GM21619 (cell line): ENCODE data around the gene ATP6V1C2.
"Not testable (repeated sequence)": the region's sequence is repeated elsewhere in the genome, so short reads cannot be mapped to it uniquely, and the experiment has no call there.

Experiments used
- ATAC-seq: cut with Tn5 transposase; IDR thresholded peaks from one replicate; pipeline ENCODE4 v1.9.1; 2021; ENCODE audit not compliant: unreplicated experiment

Gene ATP6V1C2

DNA sequence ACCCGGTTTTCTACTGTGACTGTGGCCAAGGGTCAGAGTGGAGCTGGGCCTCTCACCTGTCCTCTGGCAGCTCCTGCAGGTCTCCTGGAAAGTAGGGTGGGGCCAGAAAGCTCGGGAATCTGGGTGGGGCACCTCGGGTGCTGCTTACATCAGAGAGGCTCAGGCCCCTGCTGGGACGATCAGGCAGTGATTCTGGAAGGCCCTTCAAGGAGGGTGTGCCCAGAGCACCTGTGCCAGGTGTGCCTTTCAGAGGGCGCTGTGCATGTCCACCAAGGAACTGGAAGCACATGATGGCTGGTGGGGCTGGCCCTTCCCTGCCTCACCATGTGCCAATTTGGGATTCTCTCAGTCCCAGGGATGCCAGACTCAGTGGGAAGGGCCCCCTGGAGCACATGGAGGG is 44.0 kb downstream of the ATP6V1C2 start:
- ATAC-seq: no peak

- no peak for ATAC-seq
Measured at GRCh38 chr2:10765914-10766313, 44.5 kb downstream of the ATP6V1C2 start.

- ATAC-seq: no peak
Measured at GRCh38 chr2:10768063-10768507, 46.7 kb downstream of the ATP6V1C2 start.

DNA sequence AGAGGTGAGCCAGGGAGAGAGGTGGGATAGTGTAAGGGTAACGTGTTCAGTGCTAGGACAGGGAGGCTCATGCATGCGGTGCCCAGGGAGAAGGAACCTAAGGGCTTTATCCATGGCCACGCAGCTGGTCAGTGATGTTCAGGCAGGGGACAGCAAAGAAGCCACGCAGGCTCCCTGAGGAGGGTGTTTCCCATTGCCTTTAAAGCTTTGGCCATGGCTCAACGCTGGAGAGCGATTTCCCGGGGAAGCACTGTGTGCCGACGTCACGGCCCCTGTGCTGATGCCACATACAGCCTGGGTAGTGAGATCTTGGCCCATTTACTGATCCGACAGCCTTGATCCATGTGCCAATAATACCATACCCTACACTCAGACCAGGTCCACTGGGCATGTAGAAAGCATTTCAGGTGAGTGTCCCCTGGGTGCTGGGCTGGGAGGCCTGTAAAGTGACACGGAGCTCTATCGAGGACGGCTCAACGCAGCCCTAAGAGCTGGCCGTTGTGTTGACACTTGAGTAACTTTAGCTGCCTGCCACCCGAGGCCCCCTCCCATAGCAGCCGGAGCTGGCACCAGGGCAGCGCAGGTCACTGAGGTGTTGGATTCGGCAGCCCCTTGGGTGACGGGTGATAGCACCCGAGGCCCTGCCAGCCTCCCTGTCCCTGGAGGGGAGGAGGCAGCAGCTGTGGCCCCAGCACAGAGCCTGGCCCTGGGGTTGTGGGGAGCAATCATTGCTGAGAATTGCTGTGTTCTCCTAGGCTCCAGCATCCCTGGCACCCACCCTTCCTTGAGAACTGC is 49.7 kb downstream of the ATP6V1C2 start:
- no peak for ATAC-seq

- no peak for ATAC-seq
Measured at GRCh38 chr2:10771786-10772185, 50.4 kb downstream of the ATP6V1C2 start.

- no peak for ATAC-seq
Measured at GRCh38 chr2:10772201-10772867, 50.9 kb downstream of the ATP6V1C2 start.

DNA sequence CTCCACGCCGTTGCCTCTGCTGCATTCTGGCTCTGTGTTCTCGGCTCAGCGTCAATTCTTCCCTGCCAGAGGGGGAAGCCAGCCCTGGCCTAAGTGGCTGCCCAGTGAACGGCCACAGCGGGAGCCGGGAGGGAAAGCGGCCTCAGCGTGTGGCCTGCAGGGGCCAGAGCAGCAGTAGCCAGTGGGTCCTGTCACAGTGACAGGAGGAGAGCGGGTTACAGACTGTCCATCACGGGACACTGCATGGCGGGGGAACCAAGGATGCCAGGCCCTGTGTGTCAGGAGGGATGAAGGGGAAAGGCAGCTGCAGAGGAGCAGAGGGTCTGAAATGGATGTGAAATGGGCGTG is 51.4 kb downstream of the ATP6V1C2 start:
- ATAC-seq: no peak

DNA sequence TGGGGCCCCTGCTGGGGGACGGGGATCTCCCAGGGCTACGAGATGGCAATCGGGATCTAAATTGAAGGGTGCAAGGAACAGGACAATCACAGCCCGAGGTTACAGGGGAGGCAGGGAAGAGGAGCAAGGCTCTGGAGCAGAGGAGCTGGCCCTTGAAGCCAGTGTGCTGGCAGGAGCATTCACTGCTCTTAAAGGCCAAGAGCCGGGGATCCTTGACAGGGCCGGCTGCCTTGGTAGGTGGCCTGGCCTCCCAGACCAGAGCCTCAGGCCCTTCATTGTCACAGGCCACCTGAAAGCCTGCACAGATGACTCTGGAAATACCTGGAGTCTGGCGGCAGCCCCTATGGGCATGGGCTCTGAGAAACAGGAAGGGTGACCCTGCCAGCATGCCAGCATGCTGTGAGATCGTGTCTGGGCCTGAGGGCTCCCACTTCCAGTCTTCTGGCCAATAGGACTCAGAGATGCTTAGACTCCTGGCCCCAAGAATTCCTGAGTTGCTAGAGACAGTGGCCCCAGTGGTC is 52.5 kb downstream of the ATP6V1C2 start:
- no peak for ATAC-seq

GRCh38 chr2:10774394-10774793 is 53.0 kb downstream of the ATP6V1C2 start:
- ATAC-seq: no peak

- no peak for ATAC-seq
Measured at GRCh38 chr2:10775021-10775780, 53.8 kb downstream of the ATP6V1C2 start.

- no peak for ATAC-seq
Measured at GRCh38 chr2:10775831-10776230, 54.4 kb downstream of the ATP6V1C2 start.

- no peak for ATAC-seq
Measured at GRCh38 chr2:10776231-10776977, 55.0 kb downstream of the ATP6V1C2 start.

- no peak for ATAC-seq
Measured at GRCh38 chr2:10777111-10777841, 55.8 kb downstream of the ATP6V1C2 start.

GRCh38 chr2:10777842-10778723 is 56.7 kb downstream of the ATP6V1C2 start:
- ATAC-seq: no peak

GRCh38 chr2:10778724-10779115 is 57.3 kb downstream of the ATP6V1C2 start:
- ATAC-seq: no peak

DNA sequence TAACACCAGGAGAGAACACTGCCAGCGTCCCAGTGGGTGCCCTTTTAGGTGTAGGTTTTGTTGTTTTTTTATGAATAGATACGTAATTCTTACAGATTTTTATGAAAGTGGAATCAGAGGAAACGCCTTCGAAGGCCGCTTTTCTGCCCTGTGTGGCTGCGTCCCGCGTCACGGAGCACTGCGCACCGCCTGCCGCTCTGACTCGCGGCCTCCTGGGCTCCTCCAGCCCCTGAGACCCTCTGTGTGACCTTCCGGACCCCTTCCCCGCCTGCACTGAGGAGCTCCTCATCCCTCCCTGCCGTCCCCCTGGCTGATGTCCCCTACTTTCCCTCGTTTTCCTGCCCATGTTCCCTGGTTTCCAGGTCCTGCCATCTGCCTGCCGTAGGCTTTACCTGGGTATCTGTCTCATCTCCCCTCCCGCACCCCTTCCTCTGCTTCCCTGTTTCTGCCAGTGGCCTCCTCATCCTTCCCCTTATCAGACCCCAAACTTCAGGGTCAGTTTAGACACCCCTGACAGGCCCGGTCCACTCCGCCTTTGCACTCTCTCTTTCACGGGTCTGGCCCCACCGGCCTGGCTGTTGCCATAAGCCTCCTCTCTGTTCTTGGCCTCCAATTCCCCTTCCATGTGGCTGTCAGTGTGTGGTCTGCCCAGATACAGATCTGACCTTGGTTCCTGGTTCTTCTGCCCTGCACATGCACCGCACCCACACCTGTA is 58.5 kb downstream of the ATP6V1C2 start:
- no peak for ATAC-seq

DNA sequence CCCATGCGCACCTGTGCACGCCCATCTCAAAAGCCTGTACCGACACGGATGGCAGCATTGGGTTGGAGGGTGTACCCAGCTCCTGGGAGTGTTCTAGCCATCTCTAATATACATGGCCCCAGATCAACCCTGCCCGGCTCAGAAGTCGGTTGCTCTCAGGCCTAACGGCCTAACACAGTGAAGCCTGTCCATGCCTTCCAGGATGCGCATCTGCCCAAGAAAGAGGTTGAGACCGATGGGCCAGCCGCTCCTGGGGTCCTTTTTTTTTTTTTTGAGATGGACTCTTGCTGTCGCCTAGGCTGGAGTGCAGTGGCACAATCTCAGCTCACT is 59.0 kb downstream of the ATP6V1C2 start:
- no peak for ATAC-seq

DNA sequence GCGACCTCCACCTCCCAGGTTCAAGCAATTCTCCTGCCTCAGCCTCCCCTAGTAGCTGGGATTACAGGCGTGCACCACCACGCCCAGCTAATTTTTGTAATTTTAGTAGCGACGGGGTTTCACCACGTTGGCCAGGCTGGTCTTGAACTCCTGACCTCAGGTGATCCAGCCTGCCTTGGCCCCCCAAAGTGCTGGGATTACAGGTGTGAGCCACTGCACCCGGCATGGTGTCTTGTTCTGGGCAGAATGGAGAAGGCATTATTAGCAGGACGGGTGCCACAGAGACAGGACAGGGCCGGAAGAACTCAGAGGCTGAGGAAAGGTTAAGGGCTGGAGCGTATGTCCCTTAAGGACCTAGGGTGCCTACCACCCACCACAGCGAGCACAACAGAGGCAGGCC is 59.4 kb downstream of the ATP6V1C2 start:
- not testable (repeated sequence) for ATAC-seq

DNA sequence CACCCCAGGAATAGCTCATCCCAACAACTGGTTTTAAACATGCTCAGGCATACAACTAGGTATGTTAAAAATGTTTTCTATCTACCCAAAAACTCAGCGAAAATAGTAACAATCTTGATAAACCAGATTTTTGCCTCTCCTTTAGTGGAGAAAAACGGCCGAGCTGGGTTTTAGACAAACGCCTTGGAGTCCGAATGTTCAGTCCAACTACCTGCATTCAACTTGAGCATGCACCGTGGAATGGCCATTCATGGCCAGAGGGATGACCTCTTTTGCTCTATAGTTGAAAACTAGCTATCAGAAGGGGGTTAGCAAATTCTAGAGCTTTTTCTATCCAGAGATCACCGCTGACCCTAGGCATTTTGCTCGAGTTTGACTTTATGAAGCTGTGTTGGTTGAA is 60.3 kb downstream of the ATP6V1C2 start:
- no peak for ATAC-seq
